Activated CD4-positive, CD25-positive, alpha-beta regulatory T cell treated with anti-CD3 and anti-CD28 coated beads, Interleukin-2, amount 50 U/mL, for 24 hours (primary cell): Measurements from ENCODE around the gene AUTS2.
A peak's percentile ranks its signal among the peaks of the same experiment; 100 is the strongest.

Source experiments
- ATAC-seq, 2 donors: fragments of 150-1000 bp; cut with Tn5 transposase; one replicate each; pipeline ENCODE4 v1.10.0; 2021; ENCODE audit warnings: mild to moderate bottlenecking in 1 of 2, moderate library complexity in 1 of 2

AUTS2 gene

DNA sequence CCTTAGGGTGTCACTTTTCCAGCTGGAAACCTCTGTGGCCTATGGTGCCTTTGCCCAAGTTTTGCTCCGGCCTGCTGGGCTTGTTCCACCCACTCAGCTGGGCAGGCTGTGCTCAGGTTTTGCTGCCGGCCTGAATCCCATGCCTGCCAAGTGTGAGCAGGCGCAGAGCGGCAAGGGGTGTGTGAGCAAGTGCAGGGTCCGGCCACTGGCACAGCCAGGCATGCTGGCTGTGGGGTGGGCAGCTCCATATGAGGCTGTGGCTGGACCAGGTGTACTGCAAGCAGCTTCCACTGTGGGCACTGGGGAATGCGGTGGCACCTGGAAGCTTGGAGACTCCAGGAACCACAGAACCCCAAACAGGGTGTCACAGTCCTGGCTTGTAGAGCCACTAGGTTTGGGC lies 92.1 kb downstream of the AUTS2 start:
- ATAC-seq, result no peak

- no peak for ATAC-seq
Measured at GRCh38 chr7:69691327-69691726, 93.1 kb downstream of the AUTS2 start.

DNA sequence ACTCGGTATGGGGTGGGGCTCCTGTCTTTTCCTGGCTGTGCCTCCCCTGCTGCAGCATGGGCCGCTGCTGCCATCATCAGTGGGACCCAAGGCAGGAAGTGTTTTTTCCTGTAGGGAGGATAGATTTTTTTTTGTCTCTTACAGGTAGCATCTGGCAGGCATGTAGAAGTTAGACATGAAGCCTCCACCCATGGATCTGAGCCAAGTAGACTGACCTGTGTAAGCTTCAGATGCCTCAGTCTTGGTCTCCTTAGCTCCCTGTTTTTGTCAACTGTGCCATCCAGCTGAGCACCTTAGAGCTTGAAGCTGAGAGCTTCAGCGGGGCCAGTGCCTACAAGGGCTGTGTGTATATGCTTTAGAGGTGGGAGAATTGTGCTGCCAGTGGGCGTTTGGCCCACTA lies 93.5 kb downstream of the AUTS2 start:
- ATAC-seq, result no peak

GRCh38 chr7:69692611-69693010 lies 94.3 kb downstream of the AUTS2 start:
- no peak for ATAC-seq

DNA sequence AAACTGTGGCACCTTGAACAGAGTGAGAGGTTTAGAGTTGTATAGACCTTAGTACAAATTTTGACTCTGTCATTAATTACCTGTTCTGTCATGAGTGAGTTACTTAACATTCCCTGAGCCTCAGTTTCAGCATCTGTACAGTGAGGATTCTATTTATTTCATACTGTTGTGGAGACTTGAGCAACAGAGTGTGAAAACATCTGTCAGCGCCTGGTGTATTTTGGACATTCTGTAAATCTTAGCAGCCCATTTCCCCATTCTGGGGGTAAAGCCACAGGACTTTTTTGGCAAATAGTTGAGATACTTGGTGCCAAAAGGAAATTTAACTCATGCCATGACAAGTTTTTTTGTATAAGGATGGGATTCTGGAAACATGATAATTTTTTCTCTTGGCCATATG lies 94.8 kb downstream of the AUTS2 start:
- no peak for ATAC-seq

- peak in 1 of 2 donors; percentile 56 for ATAC-seq
Measured at GRCh38 chr7:69696054-69696591, 97.8 kb downstream of the AUTS2 start.

- ATAC-seq, result no peak
Measured at GRCh38 chr7:69696686-69697685, 98.7 kb downstream of the AUTS2 start.

GRCh38 chr7:69698109-69698825 lies 100.0 kb downstream of the AUTS2 start:
- ATAC-seq, result no peak

GRCh38 chr7:69699931-69700330 lies 101.7 kb downstream of the AUTS2 start:
- ATAC-seq, result no peak

GRCh38 chr7:69700331-69700730 lies 102.1 kb downstream of the AUTS2 start:
- no peak for ATAC-seq

DNA sequence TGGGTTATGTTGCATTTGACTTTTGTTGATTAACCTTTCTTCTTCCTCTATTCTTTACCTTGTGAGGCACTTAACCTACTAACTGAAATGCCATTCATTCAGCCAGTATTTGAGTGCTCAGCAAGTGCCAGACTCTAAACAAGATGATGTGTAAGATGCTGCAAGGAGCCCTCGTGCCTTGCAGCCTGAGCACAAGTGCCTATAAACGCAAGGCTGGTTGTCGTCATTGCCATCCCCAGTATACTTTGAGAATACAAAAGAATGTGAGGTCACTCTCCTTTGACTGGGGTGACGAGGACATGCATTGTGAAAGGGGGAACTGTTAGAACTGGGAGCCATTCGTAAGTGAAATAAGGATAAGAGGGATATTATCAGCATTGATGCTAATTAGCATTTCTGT lies 103.0 kb downstream of the AUTS2 start:
- ATAC-seq, result no peak

DNA sequence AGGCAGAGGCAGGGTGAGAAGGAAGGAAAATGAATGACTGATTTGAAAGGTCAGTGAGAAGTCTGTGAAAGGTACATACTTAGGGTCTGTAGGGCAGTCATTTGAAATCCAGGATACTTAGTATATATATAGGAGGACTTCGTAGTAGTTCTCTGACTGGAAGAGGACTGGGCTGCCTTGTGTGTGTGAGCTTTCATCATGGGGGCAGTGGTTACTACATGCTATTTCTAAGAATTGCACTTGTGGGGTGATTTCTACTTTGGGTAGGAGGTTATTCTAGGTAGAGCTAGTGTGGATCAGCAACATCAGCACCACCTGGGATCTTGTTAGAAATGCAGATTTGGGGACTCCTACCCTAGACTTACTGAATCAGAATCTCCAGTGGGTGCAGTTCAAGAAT lies 104.1 kb downstream of the AUTS2 start:
- ATAC-seq, result no peak

- no peak for ATAC-seq
Measured at GRCh38 chr7:69703099-69703498, 104.8 kb downstream of the AUTS2 start.

DNA sequence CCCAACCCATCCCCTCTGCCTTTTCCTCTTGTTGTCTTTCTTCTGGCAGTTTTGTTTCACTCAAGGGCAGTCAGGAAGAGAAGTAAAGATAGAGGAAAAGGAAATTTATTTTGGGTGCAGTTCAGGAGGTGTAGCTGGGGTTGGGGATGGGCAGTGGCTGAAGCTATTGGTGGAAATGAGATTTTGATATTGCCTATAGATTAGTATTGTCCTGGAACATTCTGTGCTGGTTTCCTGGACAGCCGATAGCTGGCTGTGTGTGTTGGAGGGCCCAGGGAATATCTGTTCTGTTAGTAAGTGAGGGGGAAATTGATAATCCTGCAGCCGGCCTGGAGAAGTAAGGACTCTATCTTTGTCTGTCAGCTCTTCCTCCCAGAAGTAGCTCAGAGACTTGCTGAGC lies 107.8 kb downstream of the AUTS2 start:
- no peak for ATAC-seq

- no peak for ATAC-seq
Measured at GRCh38 chr7:69708857-69709256, 110.6 kb downstream of the AUTS2 start.

- no peak for ATAC-seq
Measured at GRCh38 chr7:69710768-69711438, 112.6 kb downstream of the AUTS2 start.

DNA sequence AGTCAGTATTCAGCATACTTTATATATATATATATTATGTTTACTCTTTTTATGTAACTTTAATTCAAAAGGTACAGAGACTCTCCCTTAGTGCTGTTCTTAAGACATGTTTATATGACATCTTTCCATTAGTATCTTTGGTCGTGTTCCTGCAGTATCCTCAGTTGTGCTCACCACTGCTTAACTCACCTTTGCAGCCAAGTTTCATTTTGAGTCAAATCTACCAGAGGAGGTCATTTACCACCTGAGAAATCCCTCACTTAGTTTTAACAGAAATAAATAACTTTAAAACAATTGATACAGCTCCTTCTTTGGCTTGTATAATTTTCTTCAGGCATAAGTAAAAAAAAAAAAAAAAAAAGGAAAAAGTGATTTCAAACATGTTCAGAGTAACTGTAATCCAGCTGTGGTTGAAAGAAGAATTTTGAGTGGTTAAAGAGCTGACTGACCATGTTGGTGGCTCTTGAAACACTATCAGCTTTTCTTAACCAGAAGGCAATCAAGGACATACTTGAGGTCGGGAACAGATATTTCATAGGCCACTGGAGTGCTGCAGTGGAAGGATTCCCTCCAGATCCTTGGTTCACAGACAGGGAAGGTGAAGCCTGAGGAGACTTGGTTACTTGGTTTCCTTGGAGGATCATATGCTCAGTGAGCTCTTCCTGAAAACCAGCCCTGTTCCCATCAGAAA lies 116.8 kb downstream of the AUTS2 start:
- no peak for ATAC-seq

DNA sequence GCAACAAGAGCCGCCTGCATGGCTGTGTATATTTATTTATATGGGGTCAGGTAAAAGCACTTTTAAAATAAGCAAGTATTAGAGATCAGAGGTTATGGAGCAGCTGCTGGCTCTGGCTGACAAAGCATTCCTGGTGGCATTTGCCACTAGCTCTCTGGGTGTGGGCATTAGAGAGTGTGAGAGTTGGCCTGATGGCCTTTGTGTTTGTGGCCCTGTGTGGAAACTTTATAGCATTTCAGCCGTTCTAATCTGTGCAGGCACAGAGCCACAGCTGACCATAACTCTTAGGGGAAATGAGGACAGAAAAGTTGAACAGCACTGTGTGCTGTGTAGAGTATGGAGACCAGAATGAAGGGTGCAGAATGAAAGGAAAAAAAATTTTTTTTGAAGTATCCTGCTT lies 118.9 kb downstream of the AUTS2 start:
- no peak for ATAC-seq

GRCh38 chr7:69719717-69720116 lies 121.4 kb downstream of the AUTS2 start:
- ATAC-seq, result no peak

DNA sequence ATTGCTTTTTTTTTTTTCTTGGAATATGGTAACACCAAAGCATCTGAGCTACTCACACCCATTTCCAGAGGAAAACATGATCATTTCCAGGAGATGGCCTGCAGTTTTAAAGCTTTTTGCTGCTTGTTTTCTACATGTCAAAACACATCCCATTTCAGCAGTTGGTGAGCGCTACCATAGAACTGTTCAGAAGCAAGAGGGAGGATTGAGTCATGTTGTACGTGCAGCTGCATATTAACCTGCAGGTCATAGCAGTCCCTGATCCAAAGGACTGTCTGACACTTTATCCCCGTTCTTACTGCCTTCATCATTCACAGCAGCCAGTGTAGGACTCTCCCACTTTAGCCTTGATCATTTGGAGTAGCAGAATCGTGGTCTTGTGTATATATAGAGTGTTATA lies 124.6 kb downstream of the AUTS2 start:
- no peak for ATAC-seq

GRCh38 chr7:69723663-69724062 lies 125.4 kb downstream of the AUTS2 start:
- no peak for ATAC-seq

DNA sequence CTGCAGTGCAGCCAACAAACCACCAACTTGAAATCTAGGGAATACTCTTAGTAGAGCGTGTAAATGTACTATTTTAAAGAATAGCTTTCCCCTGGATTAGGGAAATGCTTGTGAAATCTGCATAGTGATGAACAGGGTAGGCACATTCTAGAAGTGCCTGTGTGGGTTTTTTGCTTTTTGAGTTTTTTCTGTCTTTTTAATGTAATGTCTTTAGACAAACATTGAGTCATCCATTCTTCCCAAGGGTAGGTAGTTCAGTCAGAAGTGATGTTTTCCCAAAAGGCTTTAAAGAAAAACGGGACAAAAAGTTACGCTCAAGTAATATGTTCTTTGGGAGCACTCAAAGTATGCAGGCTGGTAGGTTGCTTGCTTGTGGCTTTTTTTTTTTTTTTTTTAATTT lies 130.0 kb downstream of the AUTS2 start:
- ATAC-seq, result no peak

GRCh38 chr7:69732203-69732602 lies 133.9 kb downstream of the AUTS2 start:
- no peak for ATAC-seq
